K562 (cell line): ENCODE measurements around the gene F2. TPM values are rescaled to one million over a fixed set of nuclear protein-coding genes. Genes with fewer than 3 reads are reported as not detected.

Experiments used
- ATAC-seq: fragments of 200-7000 bp; cut with Tn5 transposase; 3 replicates; pipeline ENCODE4 v1.9.1; 2020; ENCODE audit warnings: moderate library complexity
- BruUV-seq: library from RNA; stranded (reverse); fragments of 400-500 nt; replicated peaks from 2 replicates; lab custom pipeline; 2021; lab: Mats Ljungman, UMichigan
- CTCF ChIA-PET: fragments of 300-600 bp; formaldehyde crosslinking; extraction: SDS; loops from one replicate; lab custom pipeline; 2021; ENCODE audit warnings: low intra/inter-chr PET ratio; lab: Yijun Ruan, JAX
- POLR2A ChIA-PET: fragments of 300-600, 350-650 bp; sonication (Branson Sonifier 250); formaldehyde crosslinking; extraction: SDS; loops from one replicate; lab custom pipeline; 2021; ENCODE audit warnings: antibody characterized with exemption, inconsistent platforms; lab: Yijun Ruan, JAX
- DNase-seq, 4 experiments: peaks; one replicate each; pipeline versions ENCODE4 v3.0.0 to v3.0.0-alpha.2; 2011 to 2018; ENCODE audit warnings: low spot score in 3 of 4, mixed read lengths in 3 of 4; ENCODE audit errors: extremely low read depth in 1 of 4
- FAIRE-seq: peaks from 2 replicates; lab custom pipeline; 2011; peaks lifted over from hg19 to GRCh38; lab: Jason Lieb, UNC
- H2AFZ ChIP-seq: 2 replicates; pipeline ENCODE4 v1.6.0; 2011; ENCODE audit warnings: low read depth, low read length, control low read depth, inconsistent platforms
- H3K27ac ChIP-seq: fragments of 200-600 bp; 3 replicates; pipeline ENCODE4 v1.8.0; 2011; ENCODE audit warnings: low read depth, mild to moderate bottlenecking, control low read depth, inconsistent platforms, low read length, moderate library complexity, mixed read lengths; ENCODE audit errors: extremely low read depth
- H3K27me3 ChIP-seq, 2 experiments: fragments of 300-600 bp in 1 of 2; 2 replicates in 1 of 2; 3 replicates in 1 of 2; pipeline versions ENCODE4 v1.6.0 to v1.8.0; 2011; ENCODE audit warnings: inconsistent platforms in 2 of 2, low read length in 2 of 2, mild to moderate bottlenecking in 1 of 2, mixed read lengths in 1 of 2, moderate library complexity in 1 of 2; ENCODE audit not compliant: control insufficient read depth in 2 of 2, insufficient read depth in 2 of 2
- H3K36me3 ChIP-seq: fragments of 300-600 bp; 3 replicates; pipeline ENCODE4 v1.8.0; 2011; ENCODE audit warnings: mild to moderate bottlenecking, low read length, inconsistent platforms; ENCODE audit not compliant: control insufficient read depth, insufficient read depth
- H3K4me1 ChIP-seq, 2 experiments: fragments of 200-600 bp in 1 of 2; replicated peaks in 1 of 2; 2 replicates in 1 of 2; 3 replicates in 1 of 2; pipeline versions ENCODE4 v1.5.1 to v1.8.0; 2011; ENCODE audit warnings: inconsistent platforms in 2 of 2, low read length in 2 of 2, mild to moderate bottlenecking in 1 of 2, mixed read lengths in 1 of 2, moderate library complexity in 1 of 2; ENCODE audit not compliant: control insufficient read depth in 2 of 2, insufficient read depth in 2 of 2
- H3K4me2 ChIP-seq: 2 replicates; pipeline ENCODE4 v1.6.1; 2011; ENCODE audit warnings: low read length, control low read depth, inconsistent platforms, mixed read lengths; ENCODE audit not compliant: insufficient read depth
- H3K4me3 ChIP-seq: fragments of 200-600 bp; sonication (generic), shearing (Covaris generic); 2 replicates; pipeline ENCODE4 v1.5.1; 2016; ENCODE audit warnings: control low read depth, inconsistent platforms
- H3K79me2 ChIP-seq: fragments of 200-600 bp; 3 replicates; pipeline ENCODE4 v1.8.0; 2011; ENCODE audit warnings: low read length, inconsistent platforms; ENCODE audit not compliant: control insufficient read depth, insufficient read depth
- H3K9ac ChIP-seq, 2 experiments: 2 replicates each; pipeline versions ENCODE4 v1.6.0 to v1.6.1; 2011; ENCODE audit warnings: low read depth in 2 of 2, low read length in 2 of 2, control low read depth in 1 of 2, inconsistent platforms in 1 of 2, mild to moderate bottlenecking in 1 of 2, mixed read lengths in 1 of 2; ENCODE audit not compliant: insufficient read depth in 1 of 2
- H3K9me1 ChIP-seq: one replicate; pipeline ENCODE4 v1.6.0; 2011; ENCODE audit warnings: inconsistent platforms, mild to moderate bottlenecking, low read length, moderate library complexity; ENCODE audit not compliant: control insufficient read depth, insufficient read depth
- H3K9me3 ChIP-seq: replicated peaks from 2 replicates; pipeline ENCODE4 v1.5.1; 2011; ENCODE audit warnings: low read depth, low read length, inconsistent platforms; ENCODE audit not compliant: control insufficient read depth, insufficient read depth
- H4K20me1 ChIP-seq: replicated peaks from 2 replicates; pipeline ENCODE4 v1.6.1; 2011; ENCODE audit warnings: low read length, inconsistent platforms, mixed read lengths; ENCODE audit not compliant: control insufficient read depth, insufficient read depth
- CHD2 ChIP-seq: IDR thresholded peaks from 2 replicates; pipeline ENCODE4 v1.6.1; 2011; ENCODE audit warnings: low read depth, low read length
- CHD4 ChIP-seq: fragments of 200-600 bp; sonication (generic); IDR thresholded peaks from 3 replicates; pipeline ENCODE4 v1.6.1; 2012; ENCODE audit warnings: low read depth, mild to moderate bottlenecking, mixed read lengths, low read length, inconsistent platforms; ENCODE audit not compliant: insufficient read depth, insufficient replicate concordance, poor library complexity, severe bottlenecking
- ELF1 ChIP-seq: fragments of 200-800 bp; sonication (Bioruptor generic); IDR thresholded peaks from 2 replicates; pipeline ENCODE4 v1.6.1; 2016; ENCODE audit warnings: missing genetic modification characterization, missing compliant biosample characterization
- KDM5B ChIP-seq: fragments of 200-600 bp; sonication (generic); IDR thresholded peaks from 2 replicates; pipeline ENCODE4 v1.6.1; 2012; ENCODE audit warnings: low read depth, mild to moderate bottlenecking, moderate library complexity, low read length, control low read depth, inconsistent platforms; ENCODE audit not compliant: insufficient replicate concordance
- NELFE ChIP-seq: IDR thresholded peaks from 2 replicates; pipeline ENCODE4 v1.6.1; 2011; ENCODE audit warnings: mild to moderate bottlenecking; ENCODE audit not compliant: insufficient read depth, insufficient read length
- STAT5A ChIP-seq: IDR thresholded peaks from 2 replicates; pipeline ENCODE4 v1.6.1; 2012; ENCODE audit warnings: low read length, inconsistent platforms, borderline replicate concordance
- TRIM24 ChIP-seq, 2 experiments: fragments of 450-650 bp; IDR thresholded peaks; 2 replicates each; pipeline ENCODE4 v1.6.1; 2016
- U2AF1 ChIP-seq: fragments of 200-400 bp; formaldehyde crosslinking; optimal IDR thresholded peaks from 2 replicates; pipeline ENCODE3; 2017; ENCODE audit warnings: mild to moderate bottlenecking, low read depth, low read length, moderate library complexity
- ZNF584 ChIP-seq: fragments of 200-800 bp; sonication (Bioruptor generic); IDR thresholded peaks from 2 replicates; pipeline ENCODE4 v1.6.1; 2016; ENCODE audit warnings: low read depth, mild to moderate bottlenecking, missing genetic modification characterization, missing compliant biosample characterization
- WGBS: fragments of 100-300 bp; shearing (Covaris generic); methylation state at CpG from one replicate; pipeline ENCODE4 v1.1.6; 2016; ENCODE audit warnings: low coverage, mixed read lengths; ENCODE audit not compliant: insufficient coverage; ENCODE audit errors: missing lambda C conversion rate; 5-methylcytosine and 5-hydroxymethylcytosine counted together
- in situ Hi-C: fragments of 300-500 bp; cut with MboI; formaldehyde crosslinking; loops from 4 replicates; pipeline ENCODE4 v1.15.0; 2018; ENCODE audit warnings: inconsistent platforms, mixed read lengths
- intact Hi-C: fragments of 100-400 bp; cut with micrococcal nuclease; formaldehyde crosslinking; loops from 2 replicates; pipeline ENCODE4 v1.14.2; 2022
- polyA plus RNA-seq, 8 experiments: library from polyadenylated mRNA; depleted of rRNA in 4 of 8; stranded (reverse) in 5 of 8; unstranded in 3 of 8; fragments of >200 nt; fragmentation: Nextera tagmentation in 2 of 8; fragmentation: Illumina TruSeq in 1 of 8; extraction: Ambion mirVana in 2 of 8; extraction: Trizol in 1 of 8; gene quantifications; 2 replicates each; pipeline versions ENCODE4 v1.2.1 to v1.2.3, GENCODE V29; 2011 to 2014; ENCODE audit warnings: inconsistent platforms in 1 of 8, missing spikeins in 1 of 8
- total RNA-seq, 7 experiments: library from RNA; depleted of rRNA in 6 of 7; stranded (reverse); fragments of >200 nt in 6 of 7; fragmentation: Illumina TruSeq in 2 of 7; extraction: Trizol in 2 of 7; gene quantifications; 2 replicates each; pipeline versions ENCODE4 v1.2.1 to v1.2.3, GENCODE V29; 2011 to 2021; ENCODE audit warnings: low replicate concordance in 1 of 7
- TF ChIP-seq, protein P1 (sequence below): fragments of 250-450 bp; sonication (Bioruptor Pico); IDR thresholded peaks from 2 replicates; pipeline ENCODE4 v1.8.0; 2022; ENCODE audit warnings: moderate library complexity, mild to moderate bottlenecking, inconsistent platforms

Gene F2
- total and polyA plus RNA-seq, 9 of the 15 experiments (the other 6 are each of a cell fraction or from before 2014, with no cell fraction given) = 0.16 TPM; not detected in 8

- Histone ChIP-seq H3K27me3 (no peaks in the 10 kb centered on the region), H3K4me3 (no peak overlapping the region), H3K9me1 (peaks cover 7% of the 10 kb centered on the region), H2AFZ (no peak overlapping the region), H3K27ac (no peak overlapping the region), H3K4me1 (peaks cover 0 to 4% of the 10 kb centered on the region in 2 experiments; a peak in 1 of 5 replicates), H3K9me3 (no peaks in the 10 kb centered on the region)
- intact Hi-C loops = no loop called here
- TSS peak; percentile 32 for BruUV-seq
- WGBS = 85% methylated on average over 1 of the region's 7 CpGs
- CTCF ChIA-PET = no interaction called here
- no peak for ATAC-seq
- no peak for FAIRE-seq
- TF ChIP-seq TRIM24 (IDR thresholded peaks at IDR 0.05) (no peak), KDM5B (no peak), CHD2 (no peak), ELF1 (tag) (no peak), ZNF584 (no peak), CHD4 (no peak), STAT5A (no peak), NELFE (no peak), U2AF1 (no peak)
- TF ChIP-seq, protein P1, sequence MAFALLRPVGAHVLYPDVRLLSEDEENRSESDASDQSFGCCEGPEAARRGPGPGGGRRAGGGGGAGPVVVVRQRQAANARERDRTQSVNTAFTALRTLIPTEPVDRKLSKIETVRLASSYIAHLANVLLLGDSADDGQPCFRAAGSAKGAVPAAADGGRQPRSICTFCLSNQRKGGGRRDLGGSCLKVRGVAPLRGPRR (CRISPR knock-in tag) = no peak
- TF ChIP-seq, all 486 proteins: peak for 0
- in situ Hi-C loops = no loop called here
- H3K4me2 ChIP-seq = no peak overlapping the region
- no peak for DNase-seq
- H3K36me3 ChIP-seq = peaks cover 55% of the 10 kb centered on the region
- H4K20me1 ChIP-seq = no peaks in the 10 kb centered on the region
- POLR2A ChIA-PET = interaction anchor here (0.8 to 1.2 kb wide), 3 partner anchors 9 to 30 kb away, joined by 4 read pairs; no protein-coding TSS in a partner anchor
- H3K79me2 ChIP-seq = no peaks in the 10 kb centered on the region
- no peak overlapping the region for H3K9ac ChIP-seq
Measured at GRCh38 chr11:46672381-46672839, 46.6 kb upstream of the F2 start.
